ENCODE results near the gene RAMP3. TPM values are rescaled to one million over a fixed set of nuclear protein-coding genes. Genes with fewer than 3 reads are reported as not detected.

The RAMP3 gene
- total and polyA plus RNA-seq, 2 donors (not counting 1 experiment from before 2014, with no cell fraction given), result not detected

- ATAC-seq (ENCODE audit: low read depth), result no peak
These were observed 33.0 kb downstream of the RAMP3 start for GRCh38 chr7:45190406-45191165.

GRCh38 chr7:45191396-45191795, 33.8 kb downstream of the RAMP3 start:
- H3K9me3 Mint-ChIP-seq (ENCODE audit: insufficient read depth), result no peaks in the 10 kb centered on the region
- TF ChIP-seq, protein P1, sequence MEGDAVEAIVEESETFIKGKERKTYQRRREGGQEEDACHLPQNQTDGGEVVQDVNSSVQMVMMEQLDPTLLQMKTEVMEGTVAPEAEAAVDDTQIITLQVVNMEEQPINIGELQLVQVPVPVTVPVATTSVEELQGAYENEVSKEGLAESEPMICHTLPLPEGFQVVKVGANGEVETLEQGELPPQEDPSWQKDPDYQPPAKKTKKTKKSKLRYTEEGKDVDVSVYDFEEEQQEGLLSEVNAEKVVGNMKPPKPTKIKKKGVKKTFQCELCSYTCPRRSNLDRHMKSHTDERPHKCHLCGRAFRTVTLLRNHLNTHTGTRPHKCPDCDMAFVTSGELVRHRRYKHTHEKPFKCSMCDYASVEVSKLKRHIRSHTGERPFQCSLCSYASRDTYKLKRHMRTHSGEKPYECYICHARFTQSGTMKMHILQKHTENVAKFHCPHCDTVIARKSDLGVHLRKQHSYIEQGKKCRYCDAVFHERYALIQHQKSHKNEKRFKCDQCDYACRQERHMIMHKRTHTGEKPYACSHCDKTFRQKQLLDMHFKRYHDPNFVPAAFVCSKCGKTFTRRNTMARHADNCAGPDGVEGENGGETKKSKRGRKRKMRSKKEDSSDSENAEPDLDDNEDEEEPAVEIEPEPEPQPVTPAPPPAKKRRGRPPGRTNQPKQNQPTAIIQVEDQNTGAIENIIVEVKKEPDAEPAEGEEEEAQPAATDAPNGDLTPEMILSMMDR (IDR thresholded peaks at IDR 0.05), result no peak
- TF ChIP-seq EZH2 (IDR thresholded peaks at IDR 0.05; ENCODE audit: borderline replicate concordance, insufficient read depth, low read depth, low read length, poor library complexity, severe bottlenecking), result no peak
- peaks cover 0 to 4% (median 0%) of the 10 kb centered on the region in 4 experiments for H3K27me3 ChIP-seq (replicated peaks in 1 of 4; ENCODE audit: control extremely low read depth in 1 of 4, control insufficient read depth in 3 of 4, insufficient read depth in 4 of 4, low read length in 3 of 4)
- intact Hi-C loops (cut with micrococcal nuclease), result no loop called here
- H3K4me2 ChIP-seq (replicated peaks; ENCODE audit: low read depth, low read length, poor library complexity, severe bottlenecking), result no peak overlapping the region
- no peaks in the 10 kb centered on the region for H3K36me3 ChIP-seq (replicated peaks in 1 of 2; ENCODE audit: control extremely low read depth in 1 of 2, control insufficient read depth in 1 of 2, extremely low read depth in 1 of 2, insufficient read depth in 2 of 2, low read length in 1 of 2)
- ChIA-PET POLR2A (no interaction called here), CTCF (no interaction called here)
- H3K27me3 Mint-ChIP-seq, result peaks cover 36% of the 10 kb centered on the region
- no peaks in the 10 kb centered on the region for H3K9me3 ChIP-seq (ENCODE audit: control extremely low read depth in 1 of 3, control insufficient read depth in 2 of 3, insufficient read depth in 1 of 3, low read length in 2 of 3)
- H3K4me1 ChIP-seq (ENCODE audit: control insufficient read depth in 2 of 2, insufficient read depth in 2 of 2, low read length in 2 of 2), result no peaks in the 10 kb centered on the region
- no peaks in the 10 kb centered on the region for H3K4me1 Mint-ChIP-seq
- no peak for ATAC-seq (ENCODE audit: low read depth)
- no peak for DNase-seq
- no peak overlapping the region for H3K9ac ChIP-seq (ENCODE audit: low read length)
- H3K4me3 Mint-ChIP-seq, result no peak overlapping the region
- H3K27ac ChIP-seq (ENCODE audit: low read length in 2 of 2), result no peak overlapping the region
- no CpG with 5 or more reads among the region's 3 CpGs for WGBS (ENCODE audit: insufficient coverage)
- no peak overlapping the region for H2AFZ ChIP-seq (ENCODE audit: insufficient read depth, low read depth, low read length, poor library complexity, severe bottlenecking)
- no peaks in the 10 kb centered on the region for H3K79me2 ChIP-seq (ENCODE audit: control insufficient read depth, insufficient read depth, low read length)
- H3K27ac Mint-ChIP-seq, result no peak overlapping the region
- no peak overlapping the region for H3K4me3 ChIP-seq (ENCODE audit: control extremely low read depth in 1 of 5, extremely low read depth in 1 of 5, insufficient read depth in 1 of 5, low read depth in 2 of 5, low read length in 4 of 5)
- no peaks in the 10 kb centered on the region for H4K20me1 ChIP-seq (ENCODE audit: control insufficient read depth, insufficient read depth, low read length, poor library complexity, severe bottlenecking)

More at GRCh38 chr7:45190406-45191165, 33.0 kb downstream of the RAMP3 start:
- H3K9me3 Mint-ChIP-seq (ENCODE audit: insufficient read depth), result no peaks in the 10 kb centered on the region
- H3K27ac Mint-ChIP-seq, result no peak overlapping the region
- Histone ChIP-seq H3K4me2 (replicated peaks; ENCODE audit: low read depth, low read length, poor library complexity, severe bottlenecking) (no peak overlapping the region), H3K27ac (ENCODE audit: low read length in 2 of 2) (no peak overlapping the region), H3K27me3 (replicated peaks in 1 of 4; ENCODE audit: control extremely low read depth in 1 of 4, control insufficient read depth in 3 of 4, insufficient read depth in 4 of 4, low read length in 3 of 4) (no peaks in the 10 kb centered on the region), H2AFZ (ENCODE audit: insufficient read depth, low read depth, low read length, poor library complexity, severe bottlenecking) (no peak overlapping the region), H3K9ac (ENCODE audit: low read length) (no peak overlapping the region), H3K4me1 (ENCODE audit: control insufficient read depth in 2 of 2, insufficient read depth in 2 of 2, low read length in 2 of 2) (no peaks in the 10 kb centered on the region), H3K4me3 (ENCODE audit: control extremely low read depth in 1 of 5, extremely low read depth in 1 of 5, insufficient read depth in 1 of 5, low read depth in 2 of 5, low read length in 4 of 5) (no peak overlapping the region), H3K9me3 (ENCODE audit: control extremely low read depth in 1 of 3, control insufficient read depth in 2 of 3, insufficient read depth in 1 of 3, low read length in 2 of 3) (no peaks in the 10 kb centered on the region), H4K20me1 (ENCODE audit: control insufficient read depth, insufficient read depth, low read length, poor library complexity, severe bottlenecking) (no peaks in the 10 kb centered on the region), H3K36me3 (replicated peaks in 1 of 2; ENCODE audit: control extremely low read depth in 1 of 2, control insufficient read depth in 1 of 2, extremely low read depth in 1 of 2, insufficient read depth in 2 of 2, low read length in 1 of 2) (no peaks in the 10 kb centered on the region), H3K79me2 (ENCODE audit: control insufficient read depth, insufficient read depth, low read length) (no peaks in the 10 kb centered on the region)
- TF ChIP-seq EZH2 (IDR thresholded peaks at IDR 0.05; ENCODE audit: borderline replicate concordance, insufficient read depth, low read depth, low read length, poor library complexity, severe bottlenecking), result no peak
- TF ChIP-seq, protein P1 (IDR thresholded peaks at IDR 0.05), result no peak
- no peak for DNase-seq
- WGBS (ENCODE audit: insufficient coverage), result 92% methylated on average over 15 of the region's 15 CpGs
- POLR2A ChIA-PET, result no interaction called here
- peaks cover 37% of the 10 kb centered on the region for H3K27me3 Mint-ChIP-seq
- intact Hi-C loops (cut with micrococcal nuclease), result no loop called here
- CTCF ChIA-PET, result no interaction called here
- H3K4me3 Mint-ChIP-seq, result no peak overlapping the region
- no peaks in the 10 kb centered on the region for H3K4me1 Mint-ChIP-seq

Data from B cell (primary cell).